Fibroblast of upper back skin (primary cell): ENCODE data around the gene CADM3.

Experiments used
- DNase-seq: peaks from one replicate; pipeline ENCODE4 v3.0.0-alpha.2; 2013

Gene CADM3

GRCh38 chr1:159171254-159171687 is at the start of gene CADM3:
CADM3 (plus strand) TSS chr1:159171615; CDS start chr1:159171766, 151 bp downstream.
- no peak for DNase-seq

- DNase-seq: peak; percentile 87
Measured at GRCh38 chr1:159122005-159122621, 49.3 kb upstream of the CADM3 start.

GRCh38 chr1:159123587-159123986 is 47.8 kb upstream of the CADM3 start:
- no peak for DNase-seq

GRCh38 chr1:159132271-159132881 is 39.0 kb upstream of the CADM3 start:
- DNase-seq: peak; percentile 57

GRCh38 chr1:159140474-159140873 is 30.9 kb upstream of the CADM3 start:
- DNase-seq: no peak

- DNase-seq: peak; percentile 70
Measured at GRCh38 chr1:159141584-159142390, 29.6 kb upstream of the CADM3 start.

GRCh38 chr1:159142391-159142663 is 29.1 kb upstream of the CADM3 start:
- DNase-seq: no peak

- no peak for DNase-seq
Measured at GRCh38 chr1:159142726-159143510, 28.5 kb upstream of the CADM3 start.

- no peak for DNase-seq
Measured at GRCh38 chr1:159144571-159144970, 26.8 kb upstream of the CADM3 start.

GRCh38 chr1:159146980-159147379 is 24.4 kb upstream of the CADM3 start:
- DNase-seq: no peak

- DNase-seq: no peak
Measured at GRCh38 chr1:159152031-159152430, 19.4 kb upstream of the CADM3 start.

- DNase-seq: peak; percentile 91
Measured at GRCh38 chr1:159161001-159161718, 10.3 kb upstream of the CADM3 start.

GRCh38 chr1:159161719-159162026 is 9.7 kb upstream of the CADM3 start:
- DNase-seq: no peak

- no peak for DNase-seq
Measured at GRCh38 chr1:159162516-159163265, 8.7 kb upstream of the CADM3 start.

GRCh38 chr1:159163614-159164228 is 7.7 kb upstream of the CADM3 start:
- DNase-seq: no peak

- DNase-seq: no peak
Measured at GRCh38 chr1:159168043-159168442, 3.4 kb upstream of the CADM3 start.

- no peak for DNase-seq
Measured at GRCh38 chr1:159170639-159171038, 776 bp upstream of the CADM3 start.

- no peak for DNase-seq
Measured at GRCh38 chr1:159171688-159172501, 480 bp downstream of the CADM3 start.

- DNase-seq: no peak
Measured at GRCh38 chr1:159172614-159173291, 1.3 kb downstream of the CADM3 start.

- DNase-seq: no peak
Measured at GRCh38 chr1:159173320-159173719, 1.9 kb downstream of the CADM3 start.
